Coronary artery (tissue), 2 donors: Measurements from ENCODE around the gene ARID1B.

Source experiments
- DNase-seq: peaks from one replicate; pipeline ENCODE4 v3.0.0-alpha.2; 2017; ENCODE audit warnings: low spot score
- H3K27ac ChIP-seq, 2 donors: fragments of 200-600 bp; sonication (generic); one replicate each; pipeline ENCODE4 v1.5.1; 2016 to 2019
- H3K4me3 ChIP-seq: fragments of 200-600 bp; sonication (generic); 2 replicates; pipeline ENCODE4 v1.5.1; 2016; ENCODE audit warnings: mild to moderate bottlenecking, moderate library complexity
- TF ChIP-seq, protein P1 (sequence below): fragments of 200-600 bp; sonication (generic); IDR thresholded peaks from one replicate; pipeline ENCODE4 v1.5.1; 2019; ENCODE audit warnings: antibody characterized with exemption

ARID1B gene

GRCh38 chr6:156773935-156774852, 3.0 kb upstream of the ARID1B start:
- TF ChIP-seq, protein P1, sequence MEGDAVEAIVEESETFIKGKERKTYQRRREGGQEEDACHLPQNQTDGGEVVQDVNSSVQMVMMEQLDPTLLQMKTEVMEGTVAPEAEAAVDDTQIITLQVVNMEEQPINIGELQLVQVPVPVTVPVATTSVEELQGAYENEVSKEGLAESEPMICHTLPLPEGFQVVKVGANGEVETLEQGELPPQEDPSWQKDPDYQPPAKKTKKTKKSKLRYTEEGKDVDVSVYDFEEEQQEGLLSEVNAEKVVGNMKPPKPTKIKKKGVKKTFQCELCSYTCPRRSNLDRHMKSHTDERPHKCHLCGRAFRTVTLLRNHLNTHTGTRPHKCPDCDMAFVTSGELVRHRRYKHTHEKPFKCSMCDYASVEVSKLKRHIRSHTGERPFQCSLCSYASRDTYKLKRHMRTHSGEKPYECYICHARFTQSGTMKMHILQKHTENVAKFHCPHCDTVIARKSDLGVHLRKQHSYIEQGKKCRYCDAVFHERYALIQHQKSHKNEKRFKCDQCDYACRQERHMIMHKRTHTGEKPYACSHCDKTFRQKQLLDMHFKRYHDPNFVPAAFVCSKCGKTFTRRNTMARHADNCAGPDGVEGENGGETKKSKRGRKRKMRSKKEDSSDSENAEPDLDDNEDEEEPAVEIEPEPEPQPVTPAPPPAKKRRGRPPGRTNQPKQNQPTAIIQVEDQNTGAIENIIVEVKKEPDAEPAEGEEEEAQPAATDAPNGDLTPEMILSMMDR, result no peak
- no peak for DNase-seq
- H3K27ac ChIP-seq, result peak overlapping the region; percentile 70 to 96
- peak overlapping the region; percentile 16 for H3K4me3 ChIP-seq

GRCh38 chr6:156774863-156775405, 2.2 kb upstream of the ARID1B start:
- peak overlapping the region; percentile 16 for H3K4me3 ChIP-seq

GRCh38 chr6:156775717-156776116, 1.5 kb upstream of the ARID1B start:
- DNase-seq, result no peak
- TF ChIP-seq, protein P1, result no peak
- H3K27ac ChIP-seq, result peak overlapping the region; percentile 79 to 96
- peak overlapping the region; percentile 86 for H3K4me3 ChIP-seq

More at GRCh38 chr6:156774863-156775405, 2.2 kb upstream of the ARID1B start:
- TF ChIP-seq, protein P1, result no peak
- no peak for DNase-seq
- H3K27ac ChIP-seq, result peak overlapping the region; percentile 70 to 96

GRCh38 chr6:156776470-156776839, 723 bp upstream of the ARID1B start:
- DNase-seq, result no peak
- peak overlapping the region; percentile 96 to 99 for H3K27ac ChIP-seq
- TF ChIP-seq, protein P1, result no peak
- peak overlapping the region; percentile 86 for H3K4me3 ChIP-seq

DNA sequence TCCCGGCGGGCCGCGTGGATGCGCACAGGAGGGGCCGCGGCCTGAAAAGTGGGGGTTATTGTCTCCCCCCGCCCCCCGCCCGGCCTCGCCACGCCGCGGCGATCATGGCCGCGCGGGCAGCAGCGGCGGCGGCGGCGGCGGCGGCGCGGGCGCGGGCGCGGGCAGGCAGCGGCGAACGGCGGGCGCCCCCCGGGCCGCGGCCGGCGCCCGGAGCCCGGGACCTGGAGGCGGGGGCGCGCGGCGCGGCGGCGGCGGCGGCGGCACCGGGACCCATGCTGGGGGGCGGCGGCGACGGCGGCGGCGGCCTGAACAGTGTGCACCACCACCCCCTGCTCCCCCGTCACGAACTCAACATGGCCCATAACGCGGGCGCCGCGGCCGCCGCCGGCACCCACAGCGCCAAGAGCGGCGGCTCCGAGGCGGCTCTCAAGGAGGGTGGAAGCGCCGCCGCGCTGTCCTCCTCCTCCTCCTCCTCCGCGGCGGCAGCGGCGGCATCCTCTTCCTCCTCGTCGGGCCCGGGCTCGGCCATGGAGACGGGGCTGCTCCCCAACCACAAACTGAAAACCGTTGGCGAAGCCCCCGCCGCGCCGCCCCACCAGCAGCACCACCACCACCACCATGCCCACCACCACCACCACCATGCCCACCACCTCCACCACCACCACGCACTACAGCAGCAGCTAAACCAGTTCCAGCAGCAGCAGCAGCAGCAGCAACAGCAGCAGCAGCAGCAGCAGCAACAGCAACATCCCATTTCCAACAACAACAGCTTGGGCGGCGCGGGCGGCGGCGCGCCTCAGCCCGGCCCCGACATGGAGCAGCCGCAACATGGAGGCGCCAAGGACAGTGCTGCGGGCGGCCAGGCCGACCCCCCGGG, 637 bp downstream of the ARID1B start:
- TF ChIP-seq, protein P1, result no peak
- peak overlapping the region; percentile 96 to 99 for H3K27ac ChIP-seq
- peak overlapping the region; percentile 86 for H3K4me3 ChIP-seq
- no peak for DNase-seq

DNA sequence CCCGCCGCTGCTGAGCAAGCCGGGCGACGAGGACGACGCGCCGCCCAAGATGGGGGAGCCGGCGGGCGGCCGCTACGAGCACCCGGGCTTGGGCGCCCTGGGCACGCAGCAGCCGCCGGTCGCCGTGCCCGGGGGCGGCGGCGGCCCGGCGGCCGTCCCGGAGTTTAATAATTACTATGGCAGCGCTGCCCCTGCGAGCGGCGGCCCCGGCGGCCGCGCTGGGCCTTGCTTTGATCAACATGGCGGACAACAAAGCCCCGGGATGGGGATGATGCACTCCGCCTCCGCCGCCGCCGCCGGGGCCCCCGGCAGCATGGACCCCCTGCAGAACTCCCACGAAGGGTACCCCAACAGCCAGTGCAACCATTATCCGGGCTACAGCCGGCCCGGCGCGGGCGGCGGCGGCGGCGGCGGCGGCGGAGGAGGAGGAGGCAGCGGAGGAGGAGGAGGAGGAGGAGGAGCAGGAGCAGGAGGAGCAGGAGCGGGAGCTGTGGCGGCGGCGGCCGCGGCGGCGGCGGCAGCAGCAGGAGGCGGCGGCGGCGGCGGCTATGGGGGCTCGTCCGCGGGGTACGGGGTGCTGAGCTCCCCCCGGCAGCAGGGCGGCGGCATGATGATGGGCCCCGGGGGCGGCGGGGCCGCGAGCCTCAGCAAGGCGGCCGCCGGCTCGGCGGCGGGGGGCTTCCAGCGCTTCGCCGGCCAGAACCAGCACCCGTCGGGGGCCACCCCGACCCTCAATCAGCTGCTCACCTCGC, 1.5 kb downstream of the ARID1B start:
- TF ChIP-seq, protein P1, result no peak

More for the DNA sequence above, 1.5 kb downstream of the ARID1B start:
- Histone ChIP-seq H3K4me3 (peak overlapping the region; percentile 86), H3K27ac (peak overlapping the region; percentile 96 to 99)
- no peak for DNase-seq
